Activated CD8-positive, alpha-beta memory T cell treated with anti-CD3 and anti-CD28 coated beads for 48 hours (primary cell): Measurements from ENCODE around the gene PALLD.
"Not testable (repeated sequence)": the region's sequence is repeated elsewhere in the genome, so short reads cannot be mapped to it uniquely, and the experiment has no call there.

Experiments
- DNase-seq, 3 experiments: peaks; one replicate each; pipeline ENCODE4 v3.0.0-alpha.2; 2020; ENCODE audit warnings: low read depth in 2 of 3, low spot score in 2 of 3

The PALLD gene

DNA sequence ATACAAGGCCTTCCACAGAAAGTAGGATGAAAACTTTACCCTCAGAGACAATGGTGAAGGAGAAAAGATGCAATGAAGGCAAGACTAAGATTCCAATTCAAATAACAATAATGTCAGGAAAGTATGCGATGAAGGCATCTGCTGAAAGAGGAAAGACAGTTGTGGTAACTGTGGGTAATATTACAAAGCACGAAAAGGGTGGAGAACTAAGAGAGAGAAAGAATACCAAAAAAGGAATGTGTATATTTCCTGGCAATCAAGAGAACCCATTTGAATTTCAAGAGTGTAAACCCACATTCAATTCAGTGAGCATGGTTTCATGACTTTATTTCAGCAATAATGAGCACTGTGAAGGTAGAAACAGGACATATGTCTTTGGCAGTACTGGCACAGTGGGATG, 225.5 kb downstream of the PALLD start:
- DNase-seq = no peak

DNA sequence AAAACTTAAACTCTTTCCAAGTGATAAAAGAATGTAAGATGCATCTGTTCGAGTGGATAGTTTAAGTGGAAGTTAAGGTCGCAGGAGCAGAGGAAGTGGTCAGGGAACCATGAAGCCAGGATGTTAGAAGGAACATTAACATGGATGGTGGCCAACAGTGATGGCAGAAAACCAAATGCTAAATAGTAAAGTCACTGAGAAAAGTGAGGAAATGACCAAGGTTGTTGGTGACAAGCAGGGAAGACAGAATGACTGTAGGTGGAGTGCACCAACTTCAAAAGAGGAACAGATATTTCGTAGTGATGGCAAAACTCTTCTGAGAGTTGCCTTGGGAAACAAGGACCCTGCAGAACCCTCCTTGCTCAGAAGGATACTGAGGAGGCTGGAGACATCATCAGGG, 226.2 kb downstream of the PALLD start:
- no peak for DNase-seq

DNA sequence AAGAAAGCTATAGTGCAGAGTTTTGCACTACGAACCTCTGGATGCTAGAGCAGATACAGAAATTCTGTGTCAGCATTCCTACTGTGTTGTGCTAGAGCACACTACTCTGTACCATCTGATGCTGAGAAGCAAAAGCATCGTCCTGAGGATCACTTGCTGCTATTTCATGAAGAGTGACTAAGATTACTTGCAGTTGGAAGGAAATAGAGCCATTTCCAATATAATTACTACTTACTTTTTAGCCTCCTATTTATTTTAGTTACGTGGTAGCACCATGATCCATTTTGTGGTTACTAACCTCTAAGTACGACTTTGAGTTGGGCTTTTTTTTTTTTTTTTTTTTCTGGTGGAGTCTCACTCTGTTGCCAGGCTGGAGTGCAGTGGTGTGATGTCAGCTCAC, 226.7 kb downstream of the PALLD start:
- DNase-seq = no peak

DNA sequence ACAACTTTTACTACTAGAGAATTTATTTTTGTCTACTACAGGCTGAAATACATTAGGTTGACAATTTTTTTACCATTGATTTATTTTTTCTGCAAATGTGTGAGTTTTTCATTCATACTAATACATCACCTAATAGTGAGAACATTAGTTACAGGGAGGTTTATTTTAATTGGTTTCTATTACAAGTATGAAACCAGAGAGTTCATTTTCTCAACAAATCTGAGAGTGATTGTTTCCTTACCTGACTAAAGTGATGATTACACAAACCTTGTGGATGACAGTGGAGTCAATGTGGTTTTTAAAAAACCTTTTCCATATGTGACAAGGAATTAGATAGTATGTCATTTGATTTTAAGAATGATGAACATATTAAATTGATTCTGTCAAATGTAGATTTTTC, 227.4 kb downstream of the PALLD start:
- no peak for DNase-seq

DNA sequence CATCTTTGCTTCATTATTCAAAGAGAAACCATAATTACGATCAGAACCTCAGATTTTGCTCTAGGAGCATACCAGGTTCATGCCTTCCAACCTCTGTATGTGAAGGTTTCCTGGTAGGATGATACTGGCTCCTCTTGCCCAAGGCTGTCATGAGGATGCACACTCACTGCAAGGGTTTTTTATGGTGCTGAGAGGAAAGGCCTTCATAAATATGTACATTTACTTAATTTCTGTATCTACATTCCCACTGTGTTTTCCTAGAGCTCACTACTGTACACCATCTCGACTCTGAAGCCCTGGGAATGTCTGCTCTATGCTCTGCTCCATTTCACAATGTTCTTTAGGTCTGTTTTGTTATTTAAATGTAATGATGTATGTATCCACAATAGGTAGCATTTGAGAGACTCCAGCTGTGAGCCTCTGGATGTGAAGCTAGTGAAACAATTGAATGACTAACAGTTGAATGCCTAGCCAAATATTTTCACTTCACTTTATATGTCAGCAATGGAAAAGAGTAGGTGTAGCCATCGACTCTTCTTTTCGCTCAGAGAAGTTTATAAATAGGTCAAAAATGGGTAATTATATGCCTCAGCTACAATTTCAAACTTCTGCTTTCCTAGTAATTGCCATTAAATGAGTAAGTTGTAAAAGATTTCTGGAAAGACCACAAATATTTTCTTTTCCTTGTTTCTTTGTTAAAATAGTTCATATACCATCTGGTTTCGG, 228.0 kb downstream of the PALLD start:
- no peak for DNase-seq

DNA sequence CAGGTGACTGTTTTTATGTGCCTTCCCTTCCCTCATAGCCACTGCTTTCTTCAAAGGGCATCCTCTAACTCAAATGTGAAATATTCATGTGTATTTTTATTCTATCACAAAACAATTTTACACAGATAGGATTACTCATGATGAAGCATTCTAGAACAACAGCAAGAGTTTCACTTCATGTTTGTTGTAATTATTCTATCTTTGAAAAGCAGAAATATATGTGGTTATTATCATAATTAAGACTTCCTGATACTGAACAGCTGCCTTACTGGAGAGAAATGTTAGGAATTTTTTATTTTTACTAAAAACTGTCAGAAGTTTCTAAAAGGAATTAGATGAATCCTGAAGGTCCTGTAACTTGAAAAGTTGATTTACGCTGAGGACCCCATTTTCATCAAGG, 229.1 kb downstream of the PALLD start:
- no peak for DNase-seq

DNA sequence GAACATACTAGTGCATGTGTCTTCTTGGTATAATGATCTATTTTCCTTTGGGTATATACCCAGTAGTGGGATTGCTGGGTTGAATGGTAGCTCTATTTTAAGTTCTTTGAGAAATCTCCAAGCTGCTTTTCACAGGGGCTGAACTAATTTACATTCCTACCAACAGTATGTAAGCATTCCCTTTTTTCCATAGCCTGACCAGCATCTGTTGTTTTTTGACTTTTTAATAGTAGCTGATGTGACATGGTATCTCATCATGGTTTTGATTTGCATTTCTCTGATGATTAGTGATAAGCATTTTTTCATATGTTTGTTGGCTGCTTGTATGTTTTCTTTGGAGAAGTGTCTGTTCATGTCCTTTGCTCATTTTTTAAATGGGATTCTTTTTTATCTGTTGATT, 230.3 kb downstream of the PALLD start:
- DNase-seq = not testable (repeated sequence)

DNA sequence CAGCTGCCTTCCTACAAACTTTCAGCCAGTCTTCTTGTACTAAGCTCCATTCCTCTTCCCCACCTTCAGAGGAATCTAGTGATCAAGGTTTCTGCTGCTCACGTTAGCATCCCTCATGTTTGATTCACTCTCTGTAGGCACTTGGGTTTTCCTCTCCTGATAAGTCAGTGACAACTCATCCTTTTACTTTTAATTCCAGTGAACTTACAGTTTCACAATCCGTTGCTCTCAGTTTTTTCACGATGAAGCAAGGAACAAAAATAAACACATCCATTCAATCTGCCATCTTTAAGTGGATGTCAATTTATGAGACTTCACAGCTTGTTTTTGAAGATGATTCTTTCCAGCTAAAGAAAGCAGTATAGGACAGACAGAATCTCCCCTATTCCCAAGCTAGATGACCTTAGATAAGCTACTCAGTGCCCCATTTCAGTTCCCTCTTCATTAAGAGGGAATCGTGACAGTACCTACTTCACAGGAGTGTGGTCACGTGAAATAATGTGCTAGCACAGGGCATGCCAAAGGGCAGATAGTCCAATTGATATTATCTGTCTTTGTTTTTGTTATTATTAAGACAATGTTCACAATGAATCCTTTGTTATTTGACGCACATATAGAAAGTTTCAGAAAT, 234.3 kb downstream of the PALLD start:
- DNase-seq = no peak

DNA sequence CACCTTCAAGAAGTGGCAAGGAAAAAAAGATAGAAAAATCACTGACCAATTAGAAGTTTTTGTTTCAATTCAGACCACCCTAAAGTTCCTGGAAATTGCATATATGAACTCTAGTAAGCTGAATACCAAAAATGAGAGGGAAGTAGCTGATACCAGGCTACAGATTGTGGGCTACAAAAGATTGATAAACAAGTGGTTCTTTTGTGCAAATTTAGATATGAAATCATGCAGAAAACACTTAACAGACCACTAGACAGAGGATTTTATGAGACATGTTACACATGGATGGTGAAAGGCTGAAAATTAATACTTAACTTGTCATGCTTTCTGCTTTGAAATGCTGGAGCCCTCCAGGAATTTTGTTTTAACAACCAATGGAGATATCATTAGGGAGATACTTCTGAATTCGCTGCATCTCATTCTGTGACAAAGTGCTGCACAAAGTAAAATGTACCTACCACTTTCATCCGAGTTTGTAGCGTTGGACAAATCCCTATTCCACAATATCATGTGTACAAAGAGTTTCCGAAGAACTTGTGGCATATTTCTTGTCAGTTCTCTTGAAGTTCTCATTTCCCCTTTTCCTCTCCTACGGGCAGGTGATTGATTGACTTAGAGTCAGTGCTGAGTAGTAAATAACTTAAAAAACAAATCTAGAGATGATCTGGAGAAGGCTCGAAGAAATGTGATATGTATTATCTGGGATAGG, 235.0 kb downstream of the PALLD start:
- no peak for DNase-seq

DNA sequence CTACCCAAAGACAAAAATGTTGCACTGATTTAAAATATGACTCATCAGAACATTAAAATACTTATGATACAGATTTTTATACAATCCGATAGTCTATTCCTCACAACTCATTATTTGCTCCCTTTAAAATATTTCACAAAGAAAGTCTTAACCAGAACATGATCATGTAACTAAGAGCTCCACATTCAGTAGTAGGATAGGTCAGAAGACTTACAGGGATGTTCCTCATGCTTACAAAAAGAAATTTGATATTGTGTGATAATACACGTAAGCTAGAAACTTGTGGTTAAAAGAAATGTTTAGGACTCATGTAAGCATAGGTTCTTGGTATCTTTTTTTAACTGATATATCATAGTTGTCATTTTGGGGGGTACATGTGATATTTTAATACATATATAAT, 235.9 kb downstream of the PALLD start:
- DNase-seq = no peak

DNA sequence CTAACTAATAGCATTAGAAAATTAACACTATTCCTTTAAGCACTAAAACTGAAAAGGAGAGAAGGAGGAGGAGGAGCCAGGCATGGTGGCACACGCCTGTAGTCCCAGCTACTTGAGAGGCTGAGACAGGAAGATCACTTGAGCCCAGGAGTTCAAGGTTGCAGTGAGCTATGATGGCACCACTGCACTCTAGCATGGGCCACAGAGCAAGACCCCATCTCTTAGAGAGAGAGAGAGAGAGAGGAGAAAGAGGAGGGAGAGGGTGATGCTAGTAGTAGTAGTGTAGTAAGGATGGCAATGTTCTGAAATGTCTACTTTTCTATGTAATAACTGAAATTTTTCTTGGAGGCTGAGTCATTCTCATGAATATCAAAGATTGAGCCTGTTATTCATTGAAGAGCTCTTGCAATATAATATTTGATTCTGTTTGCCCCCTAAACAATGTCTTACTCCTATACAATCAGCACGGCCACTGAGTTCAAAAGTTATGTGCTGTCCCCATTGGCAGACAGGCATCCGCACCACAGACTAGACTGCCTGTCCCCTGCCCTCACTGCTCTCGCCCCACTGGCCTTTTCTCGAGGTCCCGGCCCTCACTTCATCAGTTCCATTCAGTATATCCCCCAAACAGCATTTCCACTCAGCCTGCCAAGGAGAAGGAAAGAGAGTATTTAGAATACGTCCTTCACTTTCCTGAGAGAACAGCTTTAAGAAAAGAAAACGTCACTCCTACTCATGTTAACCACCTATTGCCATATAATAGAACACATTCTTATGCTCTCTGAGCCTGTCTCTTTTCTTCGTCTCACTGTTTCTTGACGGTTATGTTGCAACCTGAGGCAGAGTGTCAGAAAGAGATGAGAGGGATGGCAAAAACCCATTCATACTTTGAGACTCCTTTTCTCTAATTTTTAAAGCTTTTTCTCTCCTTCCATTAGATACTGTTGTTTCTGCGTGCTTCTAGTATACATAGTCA, 238.1 kb downstream of the PALLD start:
- DNase-seq = no peak

DNA sequence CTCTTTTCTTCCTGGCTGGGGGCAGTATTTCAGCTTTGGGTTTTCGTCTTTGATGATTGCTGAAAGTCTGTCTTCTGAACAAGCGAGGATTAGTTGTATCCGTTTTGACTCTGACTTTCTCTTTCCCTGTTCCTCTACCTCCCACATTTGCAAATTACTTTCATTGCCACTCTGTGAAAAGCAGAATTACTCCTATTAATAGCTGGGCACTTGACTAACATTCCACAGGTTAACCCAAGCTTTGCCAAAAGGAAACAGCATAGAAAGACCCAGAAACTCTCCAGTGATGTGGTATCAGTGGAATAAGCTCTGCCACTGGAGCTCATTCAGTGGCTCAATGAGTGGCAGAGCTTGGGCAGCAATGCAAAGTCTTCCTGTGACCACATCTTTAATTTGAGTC, 238.9 kb downstream of the PALLD start:
- DNase-seq = no peak

DNA sequence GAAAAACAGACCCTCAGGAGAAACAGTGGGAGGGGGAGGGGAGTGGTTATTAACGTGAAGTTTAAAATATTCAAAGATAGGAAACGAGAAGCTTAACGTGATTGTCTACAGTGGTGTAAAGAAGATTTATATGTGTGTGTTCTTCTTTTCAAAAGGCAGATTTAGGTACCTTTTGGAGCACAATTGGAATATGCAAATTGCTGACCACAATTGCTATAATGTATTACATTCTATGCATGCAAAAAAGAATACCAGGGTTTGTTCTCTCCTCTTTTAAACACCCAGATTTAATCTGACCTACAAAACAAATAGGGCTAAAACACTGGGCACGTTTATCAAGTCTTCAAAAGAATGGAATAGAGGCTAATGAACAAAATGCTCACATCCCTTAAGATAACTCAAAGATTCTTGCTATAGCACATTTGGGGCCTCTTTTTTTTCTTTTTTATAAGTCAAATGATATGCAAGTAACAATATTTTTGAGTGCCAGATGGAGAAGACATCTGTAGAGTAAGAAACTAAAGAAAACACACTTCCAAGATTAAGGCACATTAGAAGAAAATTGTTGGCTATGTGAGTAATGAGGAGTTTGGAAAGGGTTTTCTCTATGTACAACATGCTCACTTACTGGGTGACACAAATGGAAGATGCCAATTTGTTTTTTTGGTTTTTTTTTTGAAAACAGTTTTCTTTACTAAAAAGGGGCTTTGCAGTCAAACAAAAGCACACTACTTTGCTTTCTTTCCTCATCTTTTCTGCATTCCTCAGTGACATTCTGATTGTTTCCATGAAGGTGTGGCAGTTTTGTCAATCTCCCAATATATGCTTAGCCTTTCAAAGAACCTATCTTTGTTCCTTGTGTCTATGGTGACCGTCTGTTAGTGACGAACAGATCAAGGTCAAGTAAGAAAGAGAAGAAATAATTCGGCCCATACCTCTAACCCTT, 240.3 kb downstream of the PALLD start:
- DNase-seq = no peak

DNA sequence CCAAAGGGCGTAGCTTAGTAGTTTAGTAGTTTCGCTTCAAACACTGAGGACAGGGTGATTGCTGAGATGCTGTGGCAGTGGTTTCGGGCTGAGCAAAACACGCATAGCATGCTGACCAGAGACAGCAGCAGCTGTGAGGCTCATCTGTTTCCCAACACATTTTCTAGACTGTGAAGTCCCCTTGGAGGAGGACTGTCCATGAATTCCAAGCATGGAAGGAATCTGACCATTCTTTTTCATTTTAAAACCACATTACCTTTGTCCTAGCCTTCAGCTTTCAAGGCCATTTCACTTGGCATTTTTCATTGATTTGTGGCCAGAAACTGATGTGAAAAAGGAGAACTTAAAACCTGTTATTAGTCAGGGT, 240.9 kb downstream of the PALLD start:
- no peak for DNase-seq

DNA sequence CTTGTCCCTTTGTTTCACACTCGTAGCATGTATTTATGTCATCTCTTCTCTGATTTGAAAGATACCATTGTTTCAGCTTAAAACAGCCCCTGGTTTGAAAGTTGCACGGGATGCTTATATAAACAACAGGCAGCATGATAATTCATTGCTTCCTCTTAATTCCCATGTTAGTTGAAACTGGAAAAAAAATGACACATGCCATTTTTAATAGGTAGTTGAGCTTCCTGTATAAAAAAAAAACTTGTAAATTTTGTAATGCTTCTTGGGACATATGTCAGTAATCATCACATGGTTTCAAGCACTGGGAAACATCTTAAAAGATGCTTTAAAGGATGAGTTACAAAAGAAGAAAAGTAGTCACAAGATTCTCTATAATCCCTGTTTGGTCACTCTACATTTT, 243.0 kb downstream of the PALLD start:
- DNase-seq = no peak

DNA sequence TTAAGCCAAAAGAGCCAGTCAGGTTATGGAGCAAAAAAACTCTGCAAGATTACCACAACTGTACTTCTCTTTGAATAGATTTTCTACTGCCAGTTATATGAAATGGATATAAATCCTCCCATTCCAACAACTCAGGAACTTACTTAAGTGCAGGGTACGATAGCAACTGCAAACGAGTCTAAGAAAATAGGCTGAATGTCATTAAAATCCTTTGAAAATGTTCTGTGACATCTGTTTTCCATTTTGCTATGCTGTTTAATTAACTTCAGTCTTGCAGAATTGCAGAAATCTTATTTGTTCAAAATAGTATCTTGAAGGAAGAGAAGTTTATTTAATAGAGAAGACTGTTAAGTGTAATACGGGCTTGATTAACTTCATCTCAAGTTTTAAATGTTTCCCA, 243.8 kb downstream of the PALLD start:
- no peak for DNase-seq

DNA sequence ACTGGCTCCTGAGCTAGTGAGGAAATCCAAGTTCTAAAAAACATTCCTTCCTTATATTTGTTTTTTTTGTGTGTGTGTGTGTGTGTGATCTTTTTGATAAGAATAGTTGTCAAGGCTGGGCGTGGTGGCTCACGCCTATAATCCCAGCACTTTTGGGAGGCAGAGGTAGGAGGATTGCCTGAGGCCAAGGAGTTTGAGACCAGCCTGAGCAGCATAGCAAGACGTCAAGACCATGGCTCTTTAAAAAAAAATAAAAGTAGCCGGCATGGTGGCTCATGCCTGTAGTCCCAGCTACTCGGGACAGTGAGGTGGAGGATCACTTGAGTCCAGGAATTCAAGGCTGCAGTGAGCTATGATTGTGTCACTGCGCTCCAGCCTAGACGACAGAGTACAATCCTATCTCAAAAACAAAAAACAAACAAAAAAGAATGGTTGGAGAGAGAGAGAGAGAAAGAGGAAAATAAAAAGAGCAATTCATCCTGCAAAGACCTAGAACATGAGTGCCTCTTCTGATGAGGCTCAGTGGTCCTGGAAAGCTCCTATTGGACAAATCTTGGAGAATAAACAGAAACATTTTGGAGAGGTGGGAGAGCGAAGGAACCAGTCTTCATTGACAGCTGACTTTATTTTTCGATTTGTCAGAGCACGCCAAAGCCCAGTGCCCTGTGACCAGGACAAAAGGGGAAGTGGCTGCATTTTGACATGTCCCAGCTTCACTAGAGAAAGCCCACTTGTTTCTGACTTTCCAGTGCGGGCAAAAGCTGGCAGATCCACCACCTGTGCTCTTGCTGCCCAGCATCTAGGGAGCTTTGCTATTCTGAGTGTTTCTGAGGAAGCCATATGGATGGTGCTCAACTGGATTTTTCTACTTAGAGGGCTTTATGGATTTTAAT, 244.7 kb downstream of the PALLD start:
- DNase-seq = no peak

DNA sequence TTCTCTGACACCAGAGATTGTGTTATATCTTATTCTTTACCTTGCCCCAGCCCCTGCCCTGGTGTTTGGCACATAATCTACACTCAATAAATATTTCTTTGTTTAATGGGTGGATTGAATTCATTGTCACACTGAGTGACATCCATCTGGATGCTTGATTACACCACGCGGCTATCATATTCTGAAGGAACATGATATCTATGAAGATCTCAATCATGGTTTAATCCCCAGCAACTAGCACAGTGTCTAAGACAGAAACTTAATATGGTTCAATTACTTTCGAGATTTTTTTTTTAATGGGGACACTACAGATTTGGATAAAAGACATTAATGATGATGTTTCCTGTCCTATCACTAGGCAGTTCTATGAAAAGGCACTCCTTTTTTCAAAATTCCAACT, 246.3 kb downstream of the PALLD start:
- DNase-seq = no peak

DNA sequence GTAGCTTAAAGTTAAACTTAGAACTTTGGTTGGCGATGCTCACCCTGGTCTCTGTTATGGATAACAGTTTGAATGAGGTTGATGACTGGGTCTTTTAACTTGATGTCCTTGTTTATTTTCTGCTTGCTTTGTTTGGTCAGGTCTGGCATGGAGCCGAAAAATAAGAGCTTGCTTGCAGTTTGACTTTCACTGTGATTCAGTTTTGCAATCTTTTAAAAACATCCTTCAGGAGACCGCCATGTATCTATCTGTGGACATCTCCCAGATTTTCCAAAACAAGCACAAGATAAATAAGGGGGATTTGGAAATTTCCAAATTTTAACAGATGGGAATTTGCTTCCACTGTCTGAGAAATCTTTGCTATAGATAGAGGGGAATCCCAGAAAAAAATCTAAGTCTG, 246.7 kb downstream of the PALLD start:
- DNase-seq = no peak
